Lung (tissue), 12 donors: Measurements from ENCODE around the gene KCNIP2. TPM values are rescaled to one million over a fixed set of nuclear protein-coding genes. Genes with fewer than 3 reads are reported as not detected.

Experiments used
- ATAC-seq: fragments of 200-7000 bp; cut with Tn5 transposase; one replicate; pipeline ENCODE4 v1.9.1; 2020; ENCODE audit warnings: moderate number of reproducible peaks; ENCODE audit not compliant: insufficient read depth, low FRiP score
- DNase-seq, 3 donors: peaks; one replicate each; pipeline ENCODE4 v3.0.0-alpha.2; 2013 to 2017
- H3K27ac ChIP-seq, 2 donors: one replicate each; pipeline ENCODE4 v1.5.1; 2013; ENCODE audit warnings: mild to moderate bottlenecking in 2 of 2, moderate library complexity in 2 of 2, control low read depth in 1 of 2, inconsistent platforms in 1 of 2, low read depth in 1 of 2, low read length in 1 of 2
- H3K27me3 ChIP-seq, 3 donors: one replicate each; pipeline ENCODE4 v1.5.1; 2013; ENCODE audit warnings: low read length in 2 of 3; ENCODE audit not compliant: control insufficient read depth in 3 of 3, insufficient read depth in 3 of 3
- H3K36me3 ChIP-seq, 4 donors: one replicate each; pipeline ENCODE4 v1.5.1; 2013; ENCODE audit warnings: low read length in 4 of 4, mild to moderate bottlenecking in 1 of 4, moderate library complexity in 1 of 4; ENCODE audit not compliant: control insufficient read depth in 4 of 4, insufficient read depth in 4 of 4
- H3K4me1 ChIP-seq, 5 donors: one replicate each; pipeline ENCODE4 v1.5.1; 2013; ENCODE audit warnings: low read length in 5 of 5, mild to moderate bottlenecking in 2 of 5, moderate library complexity in 1 of 5; ENCODE audit not compliant: control insufficient read depth in 5 of 5, insufficient read depth in 5 of 5
- H3K4me3 ChIP-seq: one replicate; pipeline ENCODE4 v1.5.1; 2013; ENCODE audit warnings: mild to moderate bottlenecking, control low read depth, moderate library complexity
- H3K9ac ChIP-seq, 2 donors: one replicate each; pipeline ENCODE4 v1.5.1; 2013; ENCODE audit warnings: low read length in 2 of 2, control low read depth in 1 of 2; ENCODE audit not compliant: insufficient read depth in 1 of 2
- H3K9me3 ChIP-seq, 4 donors: one replicate each; pipeline ENCODE4 v1.5.1; 2013; ENCODE audit warnings: low read length in 3 of 4, mild to moderate bottlenecking in 1 of 4, moderate library complexity in 1 of 4; ENCODE audit not compliant: control insufficient read depth in 4 of 4, insufficient read depth in 3 of 4
- CTCF ChIP-seq: IDR thresholded peaks from 2 replicates; pipeline ENCODE4 v1.5.1; 2012; ENCODE audit warnings: mild to moderate bottlenecking; ENCODE audit errors: control extremely low read depth, extremely low read depth
- WGBS, 2 donors: extraction: QIAGEN DNeasy Blood & Tissue Kit; methylation state at CpG; one replicate each; pipeline ENCODE4 v1.1.7; 2013; 5-methylcytosine and 5-hydroxymethylcytosine counted together
- polyA plus RNA-seq, 2 donors: library from polyadenylated mRNA; stranded (reverse); fragments of 200-250 nt; gene quantifications; one replicate each; pipeline ENCODE4 v1.2.1, GENCODE V29; 2013
- total RNA-seq, 2 donors: library from RNA; depleted of rRNA in 1 of 2; stranded (reverse); fragments of >200 nt in 1 of 2; gene quantifications; one replicate each; pipeline ENCODE4 v1.2.1, GENCODE V29; 2014 to 2021
- donor health status: control.
- donor health status: control.
- donor health status: Bipolar disorder and iron deficiency.
- donor health status: healthy.
- donor health status: DM: yes; HTN: yes; CAD: no.

Gene KCNIP2
- total and polyA plus RNA-seq, 4 donors, result 0.37 to 3.1 (median 2.1) TPM

GRCh38 chr10:101814466-101815071, 29.0 kb downstream of the KCNIP2 start:
- peaks cover 6 to 24% (median 9%) of the 10 kb centered on the region in 4 donors for H3K36me3 ChIP-seq
- no peaks in the 10 kb centered on the region for H3K9me3 ChIP-seq
- H3K9ac ChIP-seq, result no peak overlapping the region
- H3K4me3 ChIP-seq, result no peak overlapping the region
- no peak for TF ChIP-seq CTCF
- DNase-seq, result no peak
- H3K27ac ChIP-seq, result no peak overlapping the region
- H3K27me3 ChIP-seq, result no peaks in the 10 kb centered on the region
- no peak for ATAC-seq
- H3K4me1 ChIP-seq, result peaks cover 4 to 30% (median 9%) of the 10 kb centered on the region in 5 donors
- WGBS, 2 donors, result 64 to 81% methylated on average over 8 of the region's 8 CpGs

GRCh38 chr10:101812606-101813005, 31.0 kb downstream of the KCNIP2 start:
- Histone ChIP-seq H3K9me3 (no peaks in the 10 kb centered on the region), H3K9ac (no peak overlapping the region), H3K4me1 (peaks cover 0 to 21% (median 5%) of the 10 kb centered on the region in 5 donors), H3K27ac (no peak overlapping the region), H3K4me3 (no peak overlapping the region), H3K27me3 (no peaks in the 10 kb centered on the region), H3K36me3 (peaks cover 12 to 36% (median 19%) of the 10 kb centered on the region in 4 donors)
- no peak for DNase-seq
- ATAC-seq, result no peak
- WGBS, 2 donors, result 87 to 92% methylated on average over 4 of the region's 4 CpGs
- no peak for TF ChIP-seq CTCF

DNA sequence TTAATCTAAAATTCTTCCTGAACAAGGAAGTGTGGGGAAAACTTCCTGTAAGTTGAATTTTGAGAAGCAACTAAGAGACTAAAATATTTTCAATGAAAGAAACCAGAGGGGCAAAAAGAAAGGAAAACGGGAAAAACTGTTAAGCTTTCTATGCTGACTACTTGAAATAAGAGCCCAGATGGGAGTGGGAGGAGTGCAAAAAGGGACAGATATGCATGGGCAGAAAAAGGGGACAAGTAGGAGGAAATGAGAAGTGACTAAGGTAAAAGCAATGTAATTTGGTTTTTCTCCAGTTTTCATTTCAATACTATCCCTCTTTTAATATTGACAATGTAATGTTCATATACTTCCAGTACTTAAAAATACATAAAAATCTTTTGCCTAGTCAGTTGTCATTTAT, 36.4 kb downstream of the KCNIP2 start:
- Histone ChIP-seq H3K27me3 (no peaks in the 10 kb centered on the region), H3K27ac (no peak overlapping the region), H3K4me3 (no peak overlapping the region), H3K9me3 (no peaks in the 10 kb centered on the region), H3K9ac (no peak overlapping the region), H3K36me3 (peaks cover 27 to 50% (median 46%) of the 10 kb centered on the region in 4 donors), H3K4me1 (no peaks in the 10 kb centered on the region)
- ATAC-seq (no peak), DNase-seq (no peak)
- WGBS, 2 donors, result 87 to 97% methylated on average over 1 of the region's 1 CpG
- no peak for TF ChIP-seq CTCF

DNA sequence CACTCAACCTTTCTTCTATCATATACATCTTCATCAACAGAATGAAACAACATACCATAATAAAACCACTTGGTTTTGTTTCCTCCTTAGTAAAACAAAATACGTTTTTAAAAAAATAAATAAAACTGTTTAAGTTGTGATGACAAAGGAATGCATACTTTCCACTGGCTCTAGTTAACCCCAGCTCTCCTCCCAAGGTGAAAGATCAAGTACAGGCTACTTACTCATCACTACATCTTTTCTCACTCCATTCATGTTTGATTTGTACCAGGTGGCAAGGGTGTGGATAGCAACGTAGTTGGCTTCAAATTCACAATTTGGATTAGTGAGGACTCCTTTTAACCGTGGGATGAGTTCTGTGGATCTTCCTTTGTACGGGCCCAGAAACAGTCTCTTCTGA, 40.1 kb downstream of the KCNIP2 start:
- Histone ChIP-seq H3K9me3 (no peaks in the 10 kb centered on the region), H3K27me3 (no peaks in the 10 kb centered on the region), H3K4me3 (no peak overlapping the region), H3K4me1 (no peaks in the 10 kb centered on the region), H3K9ac (no peak overlapping the region), H3K27ac (no peak overlapping the region), H3K36me3 (peaks cover 38 to 64% (median 53%) of the 10 kb centered on the region in 4 donors)
- DNase-seq (no peak), ATAC-seq (no peak)
- 79 to 86% methylated on average over 4 of the region's 4 CpGs for WGBS, 2 donors
- no peak for TF ChIP-seq CTCF
